DMS79 (cell line): Measurements from ENCODE around the gene MAX.
"Not testable (repeated sequence)": the region's sequence is repeated elsewhere in the genome, so short reads cannot be mapped to it uniquely, and the experiment has no call there.

ENCODE experiments used
- DNase-seq: peaks from one replicate; lab custom pipeline; 2025; lab: John Stamatoyannopoulos, UW

Gene MAX

DNA sequence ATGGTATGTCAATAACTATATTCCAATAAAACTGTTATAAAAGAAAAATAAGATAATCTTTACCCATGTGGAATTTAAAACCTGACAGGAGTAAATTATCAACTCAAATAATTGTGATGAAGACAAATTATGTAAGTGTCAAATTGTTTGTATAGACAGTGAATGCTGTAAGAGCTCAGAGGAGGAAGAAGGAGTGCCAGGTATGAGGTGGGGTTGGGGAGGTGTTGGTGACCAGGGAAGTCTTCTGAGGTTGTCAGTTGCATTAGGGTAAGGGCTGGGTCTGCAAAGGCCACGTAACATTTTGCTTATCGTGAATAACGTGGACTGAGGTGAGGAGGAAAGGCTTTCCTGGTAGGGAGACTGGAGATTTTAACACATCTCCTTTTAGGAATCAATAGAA is 2.5 kb upstream of the MAX start:
- DNase-seq = no peak

DNA sequence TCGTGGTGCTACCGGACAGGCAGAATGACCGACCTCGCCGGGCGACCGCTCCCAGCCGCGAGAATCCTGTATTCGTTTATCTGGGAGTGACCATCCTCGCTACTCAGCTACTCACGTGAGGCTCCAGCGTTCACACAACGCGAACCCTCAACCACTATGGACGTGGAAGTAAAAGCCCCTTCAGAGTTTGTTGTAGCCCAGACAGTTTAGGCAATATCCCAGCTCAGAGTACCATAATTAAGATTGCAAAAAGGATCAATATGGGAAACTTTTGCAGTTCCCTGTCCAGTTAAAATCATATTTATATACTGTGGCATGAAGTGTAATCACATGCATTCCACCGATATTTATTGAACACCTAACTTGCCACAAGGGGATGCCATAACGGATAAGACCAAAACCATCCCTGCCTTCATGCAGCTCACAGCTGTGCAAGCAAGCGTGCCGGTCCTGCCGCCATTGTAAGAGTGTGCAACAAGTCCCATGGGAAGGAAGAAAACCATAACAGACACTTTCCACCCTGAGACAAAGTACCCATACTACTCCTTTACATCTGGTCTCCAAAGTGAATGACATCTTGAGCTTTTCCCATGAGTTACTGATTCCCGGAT is 938 bp upstream of the MAX start:
- DNase-seq = peak; percentile 36

DNA sequence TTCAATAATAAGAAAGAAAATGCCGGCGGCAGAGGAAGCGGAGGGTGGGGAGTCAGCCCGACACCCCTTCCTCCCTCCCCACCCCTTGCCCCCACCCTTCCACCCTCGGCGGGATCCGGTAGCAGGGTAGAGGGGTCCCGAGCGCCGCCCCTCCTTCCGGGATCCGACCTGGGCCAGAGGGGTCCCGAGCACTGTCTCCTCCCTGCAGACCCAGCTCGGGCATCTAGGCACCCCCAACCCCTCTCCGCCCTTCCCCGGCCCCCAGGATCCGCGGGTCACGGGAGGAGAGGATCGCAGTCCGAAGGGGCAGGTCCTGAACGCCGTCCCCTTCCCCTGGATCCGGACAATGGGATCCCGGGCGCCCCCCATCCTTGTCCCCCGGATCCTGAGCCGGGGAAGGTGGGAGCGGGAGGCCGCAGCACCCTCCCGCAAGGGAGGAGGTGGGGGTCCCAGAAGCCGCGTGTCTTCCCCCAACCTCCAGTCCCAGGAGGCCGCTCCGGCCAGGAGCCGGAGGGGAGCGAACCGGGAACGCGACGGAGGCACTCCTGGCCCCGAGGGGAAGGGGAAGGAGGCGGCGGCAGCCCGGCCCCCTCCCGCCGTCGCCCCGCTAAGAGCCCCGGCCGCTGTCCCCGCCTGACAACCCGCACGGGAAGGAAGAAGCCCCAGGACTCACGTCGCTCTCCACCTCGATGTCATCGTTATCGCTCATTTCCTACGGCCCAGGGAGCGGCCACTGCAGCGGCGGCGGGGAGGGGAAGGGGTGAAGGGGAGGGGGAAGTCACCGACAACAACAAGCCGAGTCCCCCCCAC is 481 bp downstream of the MAX start:
- no peak for DNase-seq

GRCh38 chr14:65100922-65101541 is 1.3 kb downstream of the MAX start:
- no peak for DNase-seq

- no peak for DNase-seq
These were observed 3.7 kb downstream of the MAX start for GRCh38 chr14:65098586-65098985.

DNA sequence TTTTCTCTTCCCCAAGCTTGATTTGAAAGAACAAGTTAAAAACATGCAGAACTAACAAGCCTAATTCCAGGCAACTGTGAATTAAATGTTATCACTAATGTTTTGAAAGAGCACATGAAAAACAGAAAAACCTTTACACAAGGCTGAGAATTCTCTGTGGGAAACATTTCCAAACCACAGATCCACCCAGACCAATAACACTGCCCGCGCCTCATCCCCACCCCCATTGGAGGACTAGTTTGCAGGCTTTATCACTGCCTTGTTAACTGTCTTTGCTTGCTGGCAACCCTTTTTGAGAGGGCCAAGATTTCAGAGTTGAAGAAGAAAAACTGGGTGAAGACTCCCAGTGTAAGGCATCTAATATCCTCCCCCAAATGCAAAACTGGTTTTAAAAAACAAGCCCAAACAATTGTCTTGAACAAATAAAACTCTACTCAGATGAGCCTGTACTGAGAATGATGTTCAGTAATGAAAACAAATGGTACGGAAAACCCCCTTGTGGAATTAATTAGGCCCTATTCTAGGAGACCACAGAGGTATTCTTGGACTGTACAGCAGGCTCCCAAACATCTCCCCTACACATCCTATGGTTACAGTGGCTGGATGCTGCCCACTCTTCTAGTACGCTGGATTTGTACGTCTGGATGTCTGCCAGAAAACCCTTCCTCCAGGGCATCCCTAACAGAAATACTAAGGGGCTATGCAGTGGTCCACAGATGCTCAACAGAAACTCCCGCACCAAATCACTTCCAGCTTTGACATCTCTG is 5.8 kb downstream of the MAX start:
- DNase-seq = no peak

GRCh38 chr14:65095633-65096205 is 6.6 kb downstream of the MAX start:
- DNase-seq = peak; percentile 82

- no peak for DNase-seq
These were observed 10.0 kb downstream of the MAX start for GRCh38 chr14:65092349-65092748.

DNA sequence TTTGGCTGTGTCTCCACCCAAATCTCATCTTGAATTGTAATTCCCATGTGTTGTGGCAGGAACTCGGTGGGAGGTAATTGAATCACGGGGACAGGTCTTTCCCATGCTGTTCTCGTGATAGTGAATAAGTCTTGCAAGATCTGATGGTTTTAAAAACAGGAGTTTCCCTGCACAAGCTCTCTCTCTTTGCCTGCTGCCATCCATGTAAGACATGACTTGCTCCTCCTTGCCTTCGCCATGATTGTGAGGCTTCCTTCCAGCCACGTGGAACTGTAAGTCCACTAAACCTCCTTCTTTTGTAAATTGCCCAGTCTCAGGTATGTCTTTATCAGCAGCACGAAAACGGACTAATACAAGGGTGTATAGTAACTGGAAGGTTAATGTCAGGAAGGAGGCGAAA is 14.5 kb downstream of the MAX start:
- not testable (repeated sequence) for DNase-seq

DNA sequence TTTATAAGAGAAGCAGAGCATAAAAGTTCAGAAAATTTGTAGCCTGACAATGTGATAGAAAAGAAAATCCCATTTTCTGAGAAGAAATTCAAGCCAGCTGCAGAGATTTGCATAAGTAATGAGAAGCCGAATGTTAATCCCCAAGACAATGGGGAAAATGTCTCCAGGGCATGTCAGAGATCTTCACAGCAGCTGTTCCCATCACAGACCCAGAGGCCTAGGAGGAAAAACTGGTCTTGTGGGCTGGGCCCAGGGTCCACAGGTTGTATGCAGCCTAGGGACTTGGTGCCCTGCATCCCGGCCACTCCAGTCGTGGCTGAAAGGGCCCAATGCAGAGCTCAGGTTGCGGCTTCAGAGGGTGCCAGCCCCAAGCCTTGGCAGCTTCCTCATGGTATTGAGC is 15.6 kb downstream of the MAX start:
- DNase-seq = not testable (repeated sequence)

GRCh38 chr14:65084554-65085505 is 17.5 kb downstream of the MAX start:
- DNase-seq = no peak

DNA sequence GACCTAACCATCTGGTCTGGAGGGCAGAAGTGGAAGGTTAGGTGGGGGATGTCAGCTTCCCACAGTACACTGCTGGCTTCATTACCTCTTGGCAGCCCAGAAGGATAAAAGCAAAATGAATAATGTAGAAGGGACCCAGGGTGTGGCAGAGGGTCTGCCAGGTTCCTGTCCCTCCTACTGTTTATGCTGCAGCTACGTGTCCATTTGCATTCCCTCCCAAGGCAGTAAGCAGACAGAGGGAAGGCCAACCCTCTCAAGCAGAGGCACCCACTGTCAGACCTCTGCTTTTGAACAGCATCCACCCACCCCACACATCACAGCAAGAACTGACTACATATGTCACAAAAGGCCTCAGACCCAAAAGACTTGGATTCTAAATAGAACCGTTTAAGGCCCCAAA is 19.4 kb downstream of the MAX start:
- DNase-seq = no peak

DNA sequence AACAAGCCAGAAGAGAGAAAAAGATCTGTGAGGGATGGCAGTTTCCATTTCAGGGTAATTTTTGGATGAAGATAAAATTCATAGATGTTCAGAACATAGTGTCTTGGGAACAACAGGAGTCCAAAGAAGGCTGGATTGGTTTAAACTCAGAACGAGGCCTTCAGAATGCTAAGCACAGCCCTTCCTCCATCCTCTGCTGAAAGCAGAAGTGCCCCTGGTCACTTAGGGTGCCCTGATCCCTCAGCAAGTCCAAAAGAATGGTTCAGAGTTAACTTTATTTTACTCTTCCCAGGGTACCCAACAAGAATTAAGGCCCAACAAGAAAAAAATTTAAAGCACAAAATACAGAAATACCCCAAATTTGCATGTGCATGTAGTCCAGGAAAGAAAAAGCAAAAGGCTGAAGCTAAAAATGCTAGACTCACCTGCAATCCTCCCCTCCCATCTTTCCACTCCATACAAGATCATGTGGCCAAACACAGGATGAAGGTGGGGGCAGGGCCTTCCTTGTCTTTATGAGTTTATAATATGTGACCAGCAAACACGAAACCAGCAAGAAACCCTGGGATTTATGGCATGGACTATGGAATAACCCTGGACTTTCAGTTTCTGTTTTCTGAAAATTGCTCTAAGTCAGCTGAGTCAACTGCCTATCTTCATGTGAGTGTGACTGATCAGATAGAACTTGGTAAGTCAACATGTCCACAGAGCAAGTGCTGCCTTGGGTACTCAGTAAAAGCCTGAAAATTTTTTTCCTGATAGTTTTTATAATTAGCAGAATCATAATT is 21.2 kb downstream of the MAX start:
- DNase-seq = no peak

- no peak for DNase-seq
These were observed 22.5 kb downstream of the MAX start for GRCh38 chr14:65079768-65080167.

DNA sequence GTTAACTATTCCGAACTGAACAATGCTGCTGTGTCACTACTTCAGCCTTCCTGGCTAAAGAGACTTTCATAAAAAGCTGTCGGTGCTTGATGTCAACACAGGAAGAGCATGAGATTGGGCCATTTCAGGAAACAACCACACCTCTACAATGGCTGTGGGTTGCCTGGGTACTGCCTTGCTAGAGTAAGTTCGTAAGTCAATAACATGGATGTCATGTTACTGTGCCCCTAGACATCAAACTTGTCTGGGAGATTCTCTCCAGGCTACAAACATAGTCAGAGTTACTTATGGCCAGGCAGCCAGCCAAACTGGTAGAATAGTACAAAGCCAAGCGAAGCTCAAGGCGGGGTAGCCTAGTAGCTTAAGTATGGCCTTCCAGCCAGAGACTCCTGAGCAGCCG is 23.1 kb downstream of the MAX start:
- DNase-seq = no peak

GRCh38 chr14:65077318-65077717 is 25.0 kb downstream of the MAX start:
- no peak for DNase-seq

GRCh38 chr14:65075628-65076325 is 26.5 kb downstream of the MAX start:
- DNase-seq = no peak

- no peak for DNase-seq
These were observed 27.7 kb downstream of the MAX start for GRCh38 chr14:65074449-65075150.

GRCh38 chr14:65073605-65074201 is 28.6 kb downstream of the MAX start:
- no peak for DNase-seq
